Body of pancreas (tissue), 4 donors: Measurements from ENCODE around the gene SNPH. TPM values are rescaled to one million over a fixed set of nuclear protein-coding genes. Genes with fewer than 3 reads are reported as not detected.
A peak's percentile ranks its signal among the peaks of the same experiment; 100 is the strongest.

Source experiments
- ATAC-seq: fragments of 150-250 bp; one replicate; pipeline ENCODE4 v1.9.1; 2016
- DNase-seq, 4 donors: peaks; one replicate each; pipeline ENCODE4 v3.0.0-alpha.2; 2019
- H3K27ac ChIP-seq, 4 donors: fragments of 200-600 bp; sonication (generic); 1 replicate in 3 of 4; 2 replicates in 1 of 4; pipeline versions ENCODE4 v1.5.1 to v1.6.1; 2016 to 2019; ENCODE audit warnings: mild to moderate bottlenecking in 1 of 4, mixed read lengths in 1 of 4, moderate library complexity in 1 of 4
- H3K27me3 ChIP-seq, 2 donors: fragments of 200-600 bp; sonication (generic); one replicate each; pipeline ENCODE4 v1.6.0; 2016; ENCODE audit warnings: mild to moderate bottlenecking in 1 of 2
- H3K36me3 ChIP-seq, 2 donors: fragments of 200-600 bp; sonication (generic); replicated peaks in 1 of 2; 2 replicates each; pipeline ENCODE4 v1.5.1; 2016; ENCODE audit warnings: low read depth in 2 of 2; ENCODE audit not compliant: insufficient read depth in 1 of 2
- H3K4me1 ChIP-seq: fragments of 200-600 bp; sonication (generic); one replicate; pipeline ENCODE4 v1.6.0; 2016
- H3K4me3 ChIP-seq, 2 donors: fragments of 200-600 bp; sonication (generic); 1 replicate in 1 of 2; 2 replicates in 1 of 2; pipeline ENCODE4 v1.5.1; 2016 to 2019
- H3K9me3 ChIP-seq, 3 donors: fragments of 200-600 bp; sonication (generic); 1 replicate in 2 of 3; 2 replicates in 1 of 3; pipeline ENCODE4 v1.5.1; 2016
- POLR2A ChIP-seq, 3 donors: fragments of 450-650 bp; IDR thresholded peaks; one replicate each; pipeline ENCODE4 v1.6.1; 2016; ENCODE audit warnings: antibody characterized with exemption in 3 of 3, mild to moderate bottlenecking in 2 of 3
- WGBS, 2 donors: methylation state at CpG; one replicate each; pipeline ENCODE4 v1.1.5; 2017; 5-methylcytosine and 5-hydroxymethylcytosine counted together
- intact Hi-C: fragments of 100-400 bp; cut with DNase I; formaldehyde crosslinking; loops from one replicate; pipeline ENCODE4 v1.15.1; 2023
- total RNA-seq, 2 donors: library from RNA; depleted of rRNA; stranded (reverse); fragments of >200 nt; gene quantifications; one replicate each; pipeline ENCODE4 v1.1.0, GENCODE V29; 2016
- TF ChIP-seq, protein P1 (sequence below), 7 experiments: fragments of 450-650 bp in 4 of 7; fragments of 200-600 bp in 3 of 7; sonication (generic) in 3 of 7; IDR thresholded peaks; one replicate each; pipeline ENCODE4 v1.5.1; 2016 to 2019; ENCODE audit warnings: antibody characterized with exemption in 7 of 7

SNPH gene
- total RNA-seq, 2 donors from 2014 or later, result 3.3 to 3.4 TPM

GRCh38 chr20:1327241-1327653 lies 61.2 kb downstream of the SNPH start:
- TF ChIP-seq, protein P1, sequence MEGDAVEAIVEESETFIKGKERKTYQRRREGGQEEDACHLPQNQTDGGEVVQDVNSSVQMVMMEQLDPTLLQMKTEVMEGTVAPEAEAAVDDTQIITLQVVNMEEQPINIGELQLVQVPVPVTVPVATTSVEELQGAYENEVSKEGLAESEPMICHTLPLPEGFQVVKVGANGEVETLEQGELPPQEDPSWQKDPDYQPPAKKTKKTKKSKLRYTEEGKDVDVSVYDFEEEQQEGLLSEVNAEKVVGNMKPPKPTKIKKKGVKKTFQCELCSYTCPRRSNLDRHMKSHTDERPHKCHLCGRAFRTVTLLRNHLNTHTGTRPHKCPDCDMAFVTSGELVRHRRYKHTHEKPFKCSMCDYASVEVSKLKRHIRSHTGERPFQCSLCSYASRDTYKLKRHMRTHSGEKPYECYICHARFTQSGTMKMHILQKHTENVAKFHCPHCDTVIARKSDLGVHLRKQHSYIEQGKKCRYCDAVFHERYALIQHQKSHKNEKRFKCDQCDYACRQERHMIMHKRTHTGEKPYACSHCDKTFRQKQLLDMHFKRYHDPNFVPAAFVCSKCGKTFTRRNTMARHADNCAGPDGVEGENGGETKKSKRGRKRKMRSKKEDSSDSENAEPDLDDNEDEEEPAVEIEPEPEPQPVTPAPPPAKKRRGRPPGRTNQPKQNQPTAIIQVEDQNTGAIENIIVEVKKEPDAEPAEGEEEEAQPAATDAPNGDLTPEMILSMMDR (IDR thresholded peaks at IDR 0.05), result no peak
- TF ChIP-seq POLR2A (IDR thresholded peaks at IDR 0.05), result no peak
- 73 to 83% methylated on average over 8 of the region's 8 CpGs for whole genome bisulfite sequencing, 2 donors

DNA sequence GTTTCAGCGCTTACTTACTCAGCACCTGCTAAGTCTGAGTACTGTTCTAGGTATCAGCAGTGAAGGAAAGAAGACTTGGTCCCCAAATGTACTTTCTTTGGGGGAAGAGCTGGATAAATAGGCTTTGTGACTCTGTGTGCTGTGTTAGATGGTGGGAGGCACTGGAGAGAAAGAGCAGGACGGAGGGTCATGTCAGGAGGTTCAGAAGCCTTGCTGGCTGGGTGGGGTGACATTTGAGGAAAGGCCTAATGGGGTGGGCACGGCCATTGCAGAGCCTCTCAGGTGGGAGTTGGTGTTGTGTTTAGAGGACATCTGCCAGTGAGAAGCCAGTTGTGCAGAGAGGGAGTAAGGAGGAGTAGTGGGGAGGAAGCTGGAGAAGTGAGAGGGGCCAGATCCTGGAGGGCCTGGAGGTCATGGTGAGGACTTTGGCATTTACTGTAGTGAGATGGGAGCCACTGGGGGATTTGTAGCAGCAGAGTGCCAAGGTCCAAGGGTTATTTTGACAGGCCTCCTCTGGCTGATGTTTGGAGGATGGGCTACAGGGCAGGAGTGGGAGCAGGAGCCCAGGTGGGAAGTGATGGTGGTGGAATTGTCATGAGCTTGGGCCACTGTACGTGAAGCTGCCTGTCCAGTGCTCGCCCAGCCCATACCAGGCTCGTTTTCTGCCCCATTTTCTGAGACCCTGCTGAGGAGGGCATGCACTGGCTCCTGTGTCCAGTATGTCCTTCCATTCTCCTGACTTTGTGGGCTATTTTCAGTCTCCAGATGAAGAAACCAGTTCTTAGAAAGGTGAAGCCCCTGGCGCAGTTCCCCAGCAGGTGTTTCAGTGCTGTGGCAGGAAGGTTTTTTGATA lies 62.0 kb downstream of the SNPH start:
- no peaks in the 10 kb centered on the region for H3K27me3 ChIP-seq
- H3K27ac ChIP-seq, result peak overlapping the region; percentile 81 to 95 (median 92)
- DNase-seq (peak in 3 of 4 donors; percentile 2 to 28 (median 12)), ATAC-seq (no peak)
- H3K4me1 ChIP-seq, result peaks cover 59% of the 10 kb centered on the region
- intact Hi-C loops, result no loop called here
- 75 to 86% methylated on average over 4 to 7 of the region's 7 CpGs for WGBS, 2 donors
- H3K9me3 ChIP-seq, result no peaks in the 10 kb centered on the region
- H3K36me3 ChIP-seq, result no peaks in the 10 kb centered on the region
- H3K4me3 ChIP-seq, result no peak overlapping the region
- no peak for TF ChIP-seq POLR2A (IDR thresholded peaks at IDR 0.05)
- TF ChIP-seq, protein P1 (IDR thresholded peaks at IDR 0.05), result peak in 1 of 7 experiments; percentile 3

More at GRCh38 chr20:1327241-1327653, 61.2 kb downstream of the SNPH start:
- Histone ChIP-seq H3K27ac (peak overlapping the region in 3 of 4 donors; percentile 91 to 95 (median 93)), H3K27me3 (no peaks in the 10 kb centered on the region), H3K36me3 (no peaks in the 10 kb centered on the region), H3K4me3 (no peak overlapping the region), H3K4me1 (peaks cover 59% of the 10 kb centered on the region), H3K9me3 (no peaks in the 10 kb centered on the region)
- peak in 3 of 4 donors; percentile 33 to 64 (median 36) for DNase-seq
- no peak for ATAC-seq
- intact Hi-C loops, result no loop called here

DNA sequence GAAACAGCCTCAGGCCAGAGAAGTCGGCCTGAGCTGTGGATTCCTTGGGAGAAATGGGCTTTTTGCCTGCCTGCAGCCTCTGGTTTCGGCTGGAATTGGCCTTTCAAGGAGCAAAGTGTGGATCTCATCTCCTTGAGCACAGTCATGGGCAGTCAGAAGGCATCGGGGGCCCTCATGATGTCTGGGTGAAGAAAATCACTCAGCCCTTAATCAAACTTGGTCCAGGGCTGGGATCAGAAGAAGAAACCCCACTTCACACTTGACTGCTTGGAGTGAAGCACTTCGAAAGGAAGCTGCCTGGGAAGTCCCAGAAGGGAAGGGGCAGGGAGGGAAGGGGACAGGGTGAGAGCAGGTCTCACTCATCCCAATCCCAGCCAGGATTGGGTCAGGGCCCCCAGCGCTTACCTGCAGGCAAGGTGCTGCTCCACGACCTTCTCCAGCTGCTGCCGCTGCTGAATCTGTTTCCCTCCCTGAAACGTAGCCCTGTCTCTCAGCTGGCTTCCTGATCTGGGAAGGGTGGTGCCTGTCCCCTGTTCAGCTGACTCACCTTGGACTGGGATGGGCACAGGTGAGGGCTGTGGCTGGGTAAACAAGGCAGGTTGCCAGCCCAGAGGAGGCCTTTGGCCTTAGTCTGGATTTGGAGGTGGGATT lies 62.7 kb downstream of the SNPH start, which contains the start of gene SDCBP2:
Gene SDCBP2 (minus strand): TSS at position 460 of the 651 bp plus-strand sequence. CDS start 8,723 bp downstream, outside the sequence.
- intact Hi-C loops, result no loop called here
- peaks cover 59% of the 10 kb centered on the region for H3K4me1 ChIP-seq

DNA sequence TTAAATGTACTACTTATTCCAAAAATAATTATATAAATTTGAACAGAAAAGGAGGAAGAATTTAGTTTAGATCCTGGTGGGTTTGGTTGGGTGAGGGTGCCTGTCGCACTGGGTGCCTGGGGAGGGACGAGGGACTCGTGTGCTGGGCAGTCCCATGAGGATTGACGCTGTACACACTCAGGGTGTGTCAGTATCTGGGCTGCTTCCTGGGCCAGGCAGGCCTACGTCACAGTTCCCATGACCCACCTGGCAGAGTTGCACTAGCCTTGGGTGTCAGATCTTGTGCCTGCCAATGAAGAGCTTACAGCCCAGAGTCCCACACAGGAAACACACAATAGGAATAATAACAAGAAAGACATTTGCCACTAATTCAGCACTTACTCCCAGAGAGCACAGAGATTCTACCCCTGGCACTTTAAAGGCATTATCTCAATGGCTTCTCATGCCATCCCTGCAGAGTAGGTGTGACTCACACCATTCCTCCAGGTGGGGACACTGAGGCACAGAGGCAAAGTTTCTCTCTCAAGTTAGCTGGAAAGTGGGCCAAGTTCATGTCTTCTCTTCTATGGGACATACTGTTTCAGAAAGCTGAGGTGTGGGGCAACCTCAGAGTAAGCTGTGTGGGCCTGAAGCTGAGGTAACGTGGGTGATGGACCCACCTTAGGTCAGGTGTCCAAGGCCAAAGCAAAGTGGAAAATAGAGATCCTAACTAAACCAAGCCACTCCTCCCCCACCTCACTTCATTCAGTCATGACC lies 64.2 kb downstream of the SNPH start:
- Histone ChIP-seq H3K4me1 (peaks cover 54% of the 10 kb centered on the region), H3K36me3 (no peaks in the 10 kb centered on the region), H3K27me3 (no peaks in the 10 kb centered on the region), H3K27ac (peak overlapping the region; percentile 81 to 95 (median 87)), H3K4me3 (no peak overlapping the region), H3K9me3 (no peaks in the 10 kb centered on the region)
- ATAC-seq (peak; percentile 72), DNase-seq (peak; percentile 82 to 94 (median 88))
- intact Hi-C loops, result no loop called here
- 31 to 44% methylated on average over 6 of the region's 6 CpGs for WGBS, 2 donors
- TF ChIP-seq, protein P1 (IDR thresholded peaks at IDR 0.05), result no peak
- peak; percentile 39 to 42 (median 42) for TF ChIP-seq POLR2A (IDR thresholded peaks at IDR 0.05)

More for the DNA sequence above, 62.7 kb downstream of the SNPH start, which contains the start of gene SDCBP2:
- Histone ChIP-seq H3K27ac (peak within 1 kb of the TSS; percentile 81 to 95 (median 92)), H3K4me3 (no peak within 1 kb of the TSS), H3K27me3 (no peaks in the 10 kb centered on the region), H3K36me3 (no peaks in the 10 kb centered on the region), H3K9me3 (no peaks in the 10 kb centered on the region)
- 25 to 30% methylated on average over 5 to 8 of the region's 8 CpGs for WGBS, 2 donors
- DNase-seq, result peak; percentile 87 to 97 (median 92)
- TF ChIP-seq POLR2A (IDR thresholded peaks at IDR 0.05), result peak; percentile 86 to 91 (median 89)
- TF ChIP-seq, protein P1 (IDR thresholded peaks at IDR 0.05), result no peak
- ATAC-seq, result peak; percentile 77
